ENCODE data around the gene ALOX5AP.

Gene ALOX5AP

GRCh38 chr13:30735025-30735871, at the start of gene ALOX5AP:
Gene ALOX5AP (plus strand): TSS chr13:30735543. CDS start chr13:30735606, 63 bp downstream.
- no peak for DNase-seq (ENCODE audit: low read depth)

- DNase-seq (ENCODE audit: low read depth), result no peak
Measured at GRCh38 chr13:30685987-30686386, 49.4 kb upstream of the ALOX5AP start.

- DNase-seq (ENCODE audit: low read depth), result no peak
Measured at GRCh38 chr13:30687601-30688000, 47.7 kb upstream of the ALOX5AP start.

- no peak for DNase-seq (ENCODE audit: low read depth)
Measured at GRCh38 chr13:30689752-30690151, 45.6 kb upstream of the ALOX5AP start.

GRCh38 chr13:30690282-30691188, 44.8 kb upstream of the ALOX5AP start:
- DNase-seq (ENCODE audit: low read depth), result peak; percentile 96

- DNase-seq (ENCODE audit: low read depth), result no peak
Measured at GRCh38 chr13:30692113-30692512, 43.2 kb upstream of the ALOX5AP start.

- DNase-seq (ENCODE audit: low read depth), result no peak
Measured at GRCh38 chr13:30696278-30697176, 38.8 kb upstream of the ALOX5AP start.

- DNase-seq (ENCODE audit: low read depth), result no peak
Measured at GRCh38 chr13:30697177-30697953, 38.0 kb upstream of the ALOX5AP start.

GRCh38 chr13:30697996-30698401, 37.3 kb upstream of the ALOX5AP start:
- DNase-seq (ENCODE audit: low read depth), result no peak

GRCh38 chr13:30698488-30699005, 36.8 kb upstream of the ALOX5AP start:
- DNase-seq (ENCODE audit: low read depth), result no peak

GRCh38 chr13:30700364-30700763, 35.0 kb upstream of the ALOX5AP start:
- no peak for DNase-seq (ENCODE audit: low read depth)

GRCh38 chr13:30702006-30702405, 33.3 kb upstream of the ALOX5AP start:
- DNase-seq (ENCODE audit: low read depth), result no peak

GRCh38 chr13:30704596-30704995, 30.7 kb upstream of the ALOX5AP start:
- no peak for DNase-seq (ENCODE audit: low read depth)

GRCh38 chr13:30705680-30706079, 29.7 kb upstream of the ALOX5AP start:
- DNase-seq (ENCODE audit: low read depth), result peak; percentile 59

GRCh38 chr13:30708541-30708940, 26.8 kb upstream of the ALOX5AP start:
- peak; percentile 73 for DNase-seq (ENCODE audit: low read depth)

- DNase-seq (ENCODE audit: low read depth), result no peak
Measured at GRCh38 chr13:30710442-30710841, 24.9 kb upstream of the ALOX5AP start.

- DNase-seq (ENCODE audit: low read depth), result peak; percentile 88
Measured at GRCh38 chr13:30711375-30711774, 24.0 kb upstream of the ALOX5AP start.

- DNase-seq (ENCODE audit: low read depth), result no peak
Measured at GRCh38 chr13:30711837-30712236, 23.5 kb upstream of the ALOX5AP start.

GRCh38 chr13:30712536-30713532, 22.5 kb upstream of the ALOX5AP start:
- no peak for DNase-seq (ENCODE audit: low read depth)

Measured in amniotic epithelial cell (primary cell).